DMS79 (cell line): ENCODE data around the gene HDAC8.

Experiments
- DNase-seq: peaks from one replicate; lab custom pipeline; 2025; lab: John Stamatoyannopoulos, UW

Gene HDAC8

GRCh38 chrX:72317139-72317538, 255.5 kb downstream of the HDAC8 start:
- DNase-seq = no peak

GRCh38 chrX:72316408-72317110, 256.1 kb downstream of the HDAC8 start:
- DNase-seq = no peak

GRCh38 chrX:72314881-72315280, 257.8 kb downstream of the HDAC8 start:
- no peak for DNase-seq

GRCh38 chrX:72313707-72314641, 258.7 kb downstream of the HDAC8 start:
- DNase-seq = no peak

- DNase-seq = no peak
Observed at GRCh38 chrX:72312311-72312940, 260.2 kb downstream of the HDAC8 start.

- DNase-seq = no peak
Observed at GRCh38 chrX:72309297-72310071, 263.2 kb downstream of the HDAC8 start.

- DNase-seq = peak; percentile 45
Observed at GRCh38 chrX:72308566-72309296, 263.9 kb downstream of the HDAC8 start.

- no peak for DNase-seq
Observed at GRCh38 chrX:72308209-72308565, 264.5 kb downstream of the HDAC8 start.

GRCh38 chrX:72307646-72308051, 265.0 kb downstream of the HDAC8 start:
- no peak for DNase-seq

GRCh38 chrX:72306851-72307645, 265.6 kb downstream of the HDAC8 start:
- peak; percentile 59 for DNase-seq

GRCh38 chrX:72306085-72306801, 266.4 kb downstream of the HDAC8 start:
- DNase-seq = no peak

- no peak for DNase-seq
Observed at GRCh38 chrX:72305286-72306084, 267.2 kb downstream of the HDAC8 start, which contains the start of gene CITED1. Gene CITED1, minus strand, starts transcription at chrX:72305914. Its CDS starts 3,045 bp downstream, at chrX:72302869.

GRCh38 chrX:72304877-72305276, 267.8 kb downstream of the HDAC8 start:
- no peak for DNase-seq

- no peak for DNase-seq
Observed at GRCh38 chrX:72301781-72302180, 270.9 kb downstream of the HDAC8 start.

GRCh38 chrX:72299891-72300630, 272.6 kb downstream of the HDAC8 start:
- DNase-seq = no peak

- no peak for DNase-seq
Observed at GRCh38 chrX:72297953-72298730, 274.5 kb downstream of the HDAC8 start.

- no peak for DNase-seq
Observed at GRCh38 chrX:72296991-72297390, 275.7 kb downstream of the HDAC8 start.
